Epithelial cell of proximal tubule (primary cell): ENCODE measurements around the gene ZNF280D. TPM values are rescaled to one million over a fixed set of nuclear protein-coding genes. Genes with fewer than 3 reads are reported as not detected.

ENCODE experiments used
- DNase-seq: peaks from one replicate; pipeline ENCODE4 v3.0.0-alpha.2; 2011; ENCODE audit warnings: low read depth
- H3K4me3 ChIP-seq: 2 replicates; pipeline ENCODE4 v1.5.1; 2011; ENCODE audit warnings: low read depth, mild to moderate bottlenecking, low read length
- CTCF ChIP-seq: conservative IDR thresholded peaks from 2 replicates; pipeline ENCODE4 v1.5.1; 2012; ENCODE audit warnings: low read depth, mild to moderate bottlenecking, low read length
- total RNA-seq: library from RNA; depleted of rRNA; stranded (reverse); fragments of >200 nt; gene quantifications from 2 replicates; pipeline ENCODE4 v1.2.3, GENCODE V29; 2015

The ZNF280D gene
- total RNA-seq, 1 donor from 2014 or later, result 8.0 TPM

- H3K4me3 ChIP-seq, result no peak overlapping the region
- DNase-seq, result no peak
- no peak for TF ChIP-seq CTCF
Observed at GRCh38 chr15:56616551-56616950, 116.8 kb downstream of the ZNF280D start.

GRCh38 chr15:56613811-56614210, 119.5 kb downstream of the ZNF280D start:
- no peak overlapping the region for H3K4me3 ChIP-seq
- no peak for TF ChIP-seq CTCF
- DNase-seq, result no peak

- H3K4me3 ChIP-seq, result no peak overlapping the region
- no peak for DNase-seq
- TF ChIP-seq CTCF, result no peak
Observed at GRCh38 chr15:56608993-56609392, 124.3 kb downstream of the ZNF280D start.

GRCh38 chr15:56608140-56608778, 125.0 kb downstream of the ZNF280D start:
- no peak overlapping the region for H3K4me3 ChIP-seq
- TF ChIP-seq CTCF, result no peak
- no peak for DNase-seq

GRCh38 chr15:56602253-56602652, 131.1 kb downstream of the ZNF280D start:
- TF ChIP-seq CTCF, result no peak
- no peak for DNase-seq
- H3K4me3 ChIP-seq, result no peak overlapping the region

- DNase-seq, result no peak
- TF ChIP-seq CTCF, result no peak
- no peak overlapping the region for H3K4me3 ChIP-seq
Observed at GRCh38 chr15:56600380-56600779, 132.9 kb downstream of the ZNF280D start.

GRCh38 chr15:56598991-56599390, 134.3 kb downstream of the ZNF280D start:
- no peak for DNase-seq
- TF ChIP-seq CTCF, result no peak
- no peak overlapping the region for H3K4me3 ChIP-seq
